ENCODE data around the gene LAMA3. TPM values are rescaled to one million over a fixed set of nuclear protein-coding genes. Genes with fewer than 3 reads are reported as not detected.

LAMA3 gene
- polyA plus RNA-seq, 4 donors, result 1.8 to 2.2 (median 2.1) TPM

Other genes with a start within 250 kb of the LAMA3 start
- gene RIOK3, start 236.2 kb upstream of the LAMA3 start, polyA plus RNA-seq (ENCODE audit: insufficient read length in 4 of 4), result 10 to 100 TPM; 67.5 to 83.7 (median 75.9) TPM
- 10 to 100 TPM; 22.9 to 27.6 (median 25.6) TPM for gene RMC1, start 185.9 kb upstream of the LAMA3 start, polyA plus RNA-seq (ENCODE audit: insufficient read length in 4 of 4)
- gene NPC1, start 102.9 kb upstream of the LAMA3 start, polyA plus RNA-seq (ENCODE audit: insufficient read length in 4 of 4), result 10 to 100 TPM; 18.4 to 23.1 (median 20.2) TPM
- 1 to 10 TPM in 1 of 4 donors, under 1 TPM in 3; 0.47 to 1.2 (median 0.71) TPM for gene ANKRD29, start 26.5 kb upstream of the LAMA3 start, polyA plus RNA-seq (ENCODE audit: insufficient read length in 4 of 4)

Data from right renal pelvis (tissue), 4 donors.